HG02763 (cell line): ENCODE measurements around the gene CHRNB4.
"Not testable (repeated sequence)": the region's sequence is repeated elsewhere in the genome, so short reads cannot be mapped to it uniquely, and the experiment has no call there.

Experiments used
- ATAC-seq: cut with Tn5 transposase; IDR thresholded peaks from one replicate; pipeline ENCODE4 v1.9.1; 2021; ENCODE audit warnings: mild to moderate bottlenecking, moderate library complexity; ENCODE audit not compliant: unreplicated experiment

Gene CHRNB4

DNA sequence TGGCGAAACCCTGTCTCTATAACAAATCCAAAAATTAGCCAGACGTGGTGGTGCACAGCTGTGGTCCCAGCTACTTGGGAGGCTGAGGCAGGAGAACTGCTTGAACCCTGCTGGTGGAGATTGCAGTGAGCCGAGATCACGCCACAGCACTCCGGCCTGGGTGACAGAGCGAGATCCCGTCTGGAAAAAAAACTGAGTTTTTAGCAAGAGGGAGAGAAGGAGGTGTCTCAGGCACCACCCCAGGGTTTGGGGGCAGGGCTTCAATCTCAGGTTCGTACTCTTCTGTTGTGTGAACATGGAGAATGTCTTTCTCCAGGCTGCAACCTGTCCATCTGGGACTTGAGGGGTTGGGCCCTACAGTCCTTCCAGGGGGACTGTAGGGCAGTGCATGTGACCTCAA, 22.9 kb downstream of the CHRNB4 start:
- ATAC-seq, result no peak

DNA sequence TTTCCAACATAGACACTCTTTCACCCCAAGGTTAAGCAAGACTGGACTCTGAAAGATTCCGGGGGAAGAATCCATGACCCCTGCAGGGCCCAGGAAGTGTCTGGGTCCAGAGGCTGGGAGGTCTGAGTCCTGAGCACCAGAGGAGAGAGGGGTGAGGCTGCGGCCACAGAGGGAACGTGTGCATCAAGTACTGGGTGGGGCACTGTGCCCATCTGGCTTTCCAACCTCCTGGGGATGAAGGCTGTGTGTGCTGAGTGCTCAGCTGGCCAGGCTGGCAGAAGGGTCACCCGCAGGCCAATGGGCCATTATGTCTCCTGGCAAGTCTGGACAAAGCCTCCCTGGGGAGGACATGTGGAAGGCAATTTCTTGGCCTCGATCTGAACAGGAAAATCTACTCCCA, 23.5 kb downstream of the CHRNB4 start:
- no peak for ATAC-seq

- no peak for ATAC-seq
These were observed 23.9 kb downstream of the CHRNB4 start for GRCh38 chr15:78617076-78617475.

DNA sequence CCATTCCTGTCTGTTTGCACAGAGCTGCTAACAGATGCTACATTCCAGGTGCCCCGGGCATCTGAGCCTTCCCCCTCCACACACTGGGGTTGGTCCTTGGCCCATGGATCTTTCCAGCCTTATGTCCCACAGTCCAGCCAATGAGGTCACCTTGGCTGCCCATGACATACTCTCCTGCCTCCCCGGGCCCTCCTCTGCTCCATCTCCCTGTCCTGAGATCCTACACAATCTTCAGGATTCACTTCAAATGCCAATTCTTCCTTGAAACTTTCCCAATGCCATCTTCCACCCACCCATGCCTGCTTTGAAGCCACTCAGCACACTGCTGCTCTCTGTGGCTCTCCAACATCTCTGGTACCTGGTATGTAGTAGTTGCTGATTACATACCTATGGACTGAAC, 24.5 kb downstream of the CHRNB4 start:
- ATAC-seq, result no peak

- no peak for ATAC-seq
These were observed 25.8 kb downstream of the CHRNB4 start for GRCh38 chr15:78615151-78615589.

DNA sequence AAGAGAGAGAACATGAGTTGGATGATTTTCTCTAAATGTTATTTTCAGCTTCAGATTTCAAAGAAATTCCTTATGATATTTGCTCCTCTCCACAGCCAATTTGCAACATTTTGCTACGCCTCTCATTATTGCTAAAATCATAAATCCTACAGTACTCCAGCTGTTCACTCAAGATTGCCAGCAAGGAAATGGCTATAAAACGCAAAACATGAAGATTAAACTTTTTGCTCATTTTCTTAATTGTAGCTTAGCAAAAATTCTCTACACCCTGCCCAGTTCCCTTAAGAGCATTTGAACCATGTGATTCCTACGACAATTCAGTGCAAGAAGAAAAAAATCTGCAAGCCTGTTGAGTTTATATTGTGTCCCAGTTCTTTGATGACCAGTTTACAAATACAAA, 27.0 kb downstream of the CHRNB4 start:
- no peak for ATAC-seq

DNA sequence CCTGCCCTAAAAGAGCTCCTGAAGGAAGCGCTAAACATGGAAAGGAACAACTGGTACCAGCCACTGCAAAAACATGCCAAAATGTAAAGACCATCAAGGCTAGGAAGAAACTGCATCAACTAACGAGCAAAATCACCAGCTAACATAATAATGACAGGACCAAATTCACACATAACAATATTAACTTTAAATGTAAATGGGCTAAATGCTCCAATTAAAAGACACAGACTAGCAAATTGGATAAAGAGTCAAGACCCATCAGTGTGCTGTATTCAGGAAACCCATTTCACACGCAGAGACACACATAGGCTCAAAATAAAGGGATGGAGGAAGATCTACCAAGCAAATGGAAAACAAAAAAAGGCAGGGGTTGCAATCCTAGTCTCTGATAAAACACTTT, 31.5 kb downstream of the CHRNB4 start:
- ATAC-seq, result not testable (repeated sequence)

DNA sequence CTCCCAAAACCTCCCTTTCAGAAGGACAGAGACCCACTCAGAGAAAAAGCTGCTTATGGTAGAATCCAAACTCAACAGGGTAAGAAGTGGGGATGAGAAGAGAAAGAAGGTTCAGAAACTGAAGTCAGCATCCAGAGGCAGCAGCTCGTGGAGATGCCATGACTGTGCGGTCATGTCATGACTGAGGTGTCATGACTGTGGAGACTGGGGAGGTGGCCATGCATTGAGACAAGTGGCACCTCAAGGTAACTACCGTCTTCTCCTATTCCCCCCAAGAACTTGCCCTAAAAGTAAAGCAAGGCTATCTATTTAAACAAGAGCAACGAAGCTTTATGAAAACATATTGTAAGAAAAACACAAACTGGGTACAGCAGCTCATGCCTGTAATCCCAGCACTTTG, 35.3 kb downstream of the CHRNB4 start:
- ATAC-seq, result no peak

GRCh38 chr15:78605201-78605600, 35.8 kb downstream of the CHRNB4 start:
- ATAC-seq, result no peak

DNA sequence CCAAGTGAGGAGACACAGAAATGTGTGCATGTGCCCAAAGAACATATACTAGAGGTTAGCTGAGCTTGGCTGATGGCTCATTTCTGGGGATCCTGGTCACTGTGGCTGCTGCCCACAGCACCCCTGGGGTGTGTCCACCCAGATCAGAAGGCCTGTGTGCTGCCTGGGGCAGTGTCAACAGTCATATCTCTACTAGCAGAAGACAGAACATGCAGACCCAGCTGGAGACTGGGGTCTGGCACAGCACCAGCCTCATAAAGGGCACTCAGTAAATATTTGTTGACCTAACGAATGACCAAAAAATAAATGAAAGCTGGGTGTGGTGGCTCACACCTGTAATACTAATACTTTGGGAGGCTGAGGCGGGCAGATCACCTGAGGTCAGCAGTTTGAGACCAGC, 36.6 kb downstream of the CHRNB4 start:
- ATAC-seq, result no peak

- no peak for ATAC-seq
These were observed 37.5 kb downstream of the CHRNB4 start for GRCh38 chr15:78603467-78603866.

GRCh38 chr15:78599189-78599588, 41.8 kb downstream of the CHRNB4 start:
- no peak for ATAC-seq

DNA sequence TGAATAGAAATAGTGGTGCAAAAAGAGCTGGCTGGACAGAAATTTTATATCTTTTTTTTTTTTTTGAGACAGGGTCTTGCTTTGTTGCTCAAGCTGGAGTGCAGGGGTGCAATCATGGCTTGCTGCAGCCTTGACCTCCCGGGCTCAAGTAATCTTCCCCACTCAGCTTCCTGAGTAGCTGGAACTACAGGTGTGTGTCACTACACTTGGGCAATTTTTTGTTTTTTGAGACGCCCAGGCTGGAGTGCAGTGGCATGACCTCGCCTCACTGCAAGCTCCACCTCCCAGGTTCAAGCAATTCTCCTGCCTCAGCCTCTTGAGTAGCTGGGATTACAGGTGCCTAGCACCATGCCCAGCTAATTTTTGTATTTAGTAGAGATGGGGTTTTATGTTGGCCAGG, 42.7 kb downstream of the CHRNB4 start:
- ATAC-seq, result no peak

DNA sequence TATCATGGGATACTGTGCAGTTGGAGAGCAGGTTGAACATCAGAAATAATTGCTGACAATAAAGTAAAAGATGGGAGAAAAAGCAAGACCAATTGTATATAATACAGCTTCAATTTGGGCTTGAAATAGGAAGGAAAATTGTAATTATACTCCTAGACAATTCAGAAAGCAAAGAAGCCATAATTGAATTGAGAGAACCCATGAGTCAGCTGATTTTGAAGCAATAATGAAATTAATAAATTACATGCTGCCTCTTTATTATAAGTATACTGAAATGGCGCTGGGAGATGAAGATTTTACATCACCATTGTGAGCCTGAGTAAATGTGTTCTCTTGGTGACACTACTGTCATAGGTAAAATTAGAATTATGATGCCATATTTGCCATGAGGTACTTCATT, 43.4 kb downstream of the CHRNB4 start:
- no peak for ATAC-seq

DNA sequence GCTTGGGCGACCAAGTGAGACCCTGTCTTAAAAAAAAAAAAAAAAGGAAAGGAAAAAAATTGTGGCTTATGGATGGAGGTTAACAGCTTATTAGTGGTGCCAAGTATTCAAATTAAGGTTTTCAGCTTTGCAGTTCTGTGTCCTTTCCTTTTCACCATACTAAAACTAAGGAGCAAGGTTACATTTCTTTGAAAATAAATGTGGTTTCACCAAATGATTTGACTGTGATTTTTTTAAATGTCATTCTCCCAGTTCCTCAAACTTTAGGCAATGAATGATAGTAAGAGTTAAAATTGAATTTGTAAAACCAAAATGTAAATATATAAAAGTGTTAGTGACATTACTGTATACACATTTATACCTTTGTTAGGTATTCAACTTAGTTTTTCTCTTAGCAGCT, 66.1 kb downstream of the CHRNB4 start:
- ATAC-seq, result no peak
